HepG2 (cell line): Measurements from ENCODE around the gene EMC10. TPM values are rescaled to one million over a fixed set of nuclear protein-coding genes. Genes with fewer than 3 reads are reported as not detected.

Experiments
- BCL6 ChIP-seq: IDR thresholded peaks from 2 replicates; pipeline ENCODE4 v1.6.1; 2016; ENCODE audit warnings: missing genetic modification reagents, missing compliant biosample characterization
- CCAR2 ChIP-seq: fragments of 200-400 bp; formaldehyde crosslinking; optimal IDR thresholded peaks from 2 replicates; pipeline ENCODE3; 2018; ENCODE audit warnings: low read depth, mild to moderate bottlenecking, low read length, moderate library complexity
- CREM ChIP-seq, 2 experiments: sonication (generic) in 1 of 2; formaldehyde crosslinking in 1 of 2; IDR thresholded peaks; 2 replicates each; pipeline versions ENCODE4 v1.4.0 to v1.6.1; 2016 to 2020; ENCODE audit warnings: antibody characterized with exemption in 1 of 2, mild to moderate bottlenecking in 1 of 2, missing genetic modification reagents in 1 of 2
- FOXA1 ChIP-seq, 2 experiments: fragments of 450-650 bp in 1 of 2; sonication (generic) in 1 of 2; formaldehyde crosslinking in 1 of 2; IDR thresholded peaks; 2 replicates each; pipeline versions ENCODE4 v1.4.0 to v1.6.1; 2016 to 2020; ENCODE audit warnings: missing genetic modification reagents in 1 of 2
- HDAC2 ChIP-seq: sonication (generic); formaldehyde crosslinking; IDR thresholded peaks from 2 replicates; pipeline ENCODE4 v1.4.0; 2020; ENCODE audit warnings: missing genetic modification reagents
- SP5 ChIP-seq: IDR thresholded peaks from 2 replicates; pipeline ENCODE4 v1.6.1; 2016; ENCODE audit warnings: low read depth, borderline replicate concordance
- TAF1 ChIP-seq: sonication (generic); formaldehyde crosslinking; IDR thresholded peaks from 2 replicates; pipeline ENCODE4 v1.4.0; 2020; ENCODE audit warnings: missing genetic modification reagents
- XBP1 ChIP-seq: sonication (generic); formaldehyde crosslinking; IDR thresholded peaks from 2 replicates; pipeline ENCODE4 v1.5.0; 2020; ENCODE audit warnings: missing genetic modification reagents
- ZMYM2 ChIP-seq: sonication (generic); formaldehyde crosslinking; IDR thresholded peaks from 2 replicates; pipeline ENCODE4 v1.8.0; 2022; ENCODE audit warnings: mild to moderate bottlenecking, missing genetic modification reagents
- ZNF232 ChIP-seq: sonication (generic); formaldehyde crosslinking; IDR thresholded peaks from 2 replicates; pipeline ENCODE4 v1.4.0; 2020; ENCODE audit warnings: missing genetic modification reagents, borderline replicate concordance
- ZNF431 ChIP-seq: sonication (generic); formaldehyde crosslinking; IDR thresholded peaks from 2 replicates; pipeline ENCODE4 v1.9.0; 2022; ENCODE audit warnings: missing genetic modification reagents, low read depth, mild to moderate bottlenecking, borderline replicate concordance
- ZNF446 ChIP-seq: sonication (generic); formaldehyde crosslinking; IDR thresholded peaks from 2 replicates; pipeline ENCODE4 v1.5.0; 2020; ENCODE audit warnings: mild to moderate bottlenecking, missing genetic modification reagents
- ZNF891 ChIP-seq: sonication (generic); formaldehyde crosslinking; IDR thresholded peaks from 2 replicates; pipeline ENCODE4 v1.5.0; 2020; ENCODE audit warnings: mild to moderate bottlenecking, missing genetic modification reagents
- polyA plus RNA-seq, 8 experiments: library from polyadenylated mRNA; depleted of rRNA in 3 of 8; stranded (reverse) in 7 of 8; unstranded in 1 of 8; fragments of >200 nt; fragmentation: Illumina TruSeq in 4 of 8; extraction: Trizol in 4 of 8; gene quantifications; 2 replicates each; pipeline versions ENCODE4 v1.2.1 to v1.2.3, GENCODE V29; 2011 to 2016; ENCODE audit warnings: low read depth in 4 of 8, missing spikeins in 1 of 8, mixed read lengths in 1 of 8; ENCODE audit not compliant: insufficient read depth in 1 of 8
- total RNA-seq, 5 experiments: library from RNA; depleted of rRNA; stranded (reverse); fragments of >200 nt; fragmentation: Illumina TruSeq; extraction: Trizol; gene quantifications; 2 replicates each; pipeline ENCODE4 v1.2.3, GENCODE V29; 2016; ENCODE audit warnings: low read depth in 1 of 5
- TF ChIP-seq, protein P1 (sequence below): sonication (generic); formaldehyde crosslinking; conservative IDR thresholded peaks from 2 replicates; pipeline ENCODE4 v1.8.0; 2022; ENCODE audit warnings: mild to moderate bottlenecking, moderate library complexity, missing genetic modification reagents
- TF ChIP-seq, protein P2 (sequence below): IDR thresholded peaks from 2 replicates; pipeline ENCODE4 v1.6.1; 2016; ENCODE audit warnings: mild to moderate bottlenecking
- TF ChIP-seq, protein P3 (sequence below): sonication (generic); formaldehyde crosslinking; IDR thresholded peaks from 2 replicates; pipeline ENCODE4 v1.4.0; 2020; ENCODE audit warnings: low read depth, mild to moderate bottlenecking, missing genetic modification reagents
- TF ChIP-seq, protein P4 (sequence below): sonication (generic); formaldehyde crosslinking; IDR thresholded peaks from 2 replicates; pipeline ENCODE4 v1.4.0; 2020; ENCODE audit warnings: missing genetic modification reagents
- TF ChIP-seq, protein P5 (sequence below): sonication (generic); formaldehyde crosslinking; conservative IDR thresholded peaks from 2 replicates; pipeline ENCODE4 v1.5.0; 2020; ENCODE audit warnings: missing genetic modification reagents

EMC10 gene
- total and polyA plus RNA-seq, 2 of the 13 experiments (the other 11 are each of a cell fraction or from before 2014, with no cell fraction given): not detected

DNA sequence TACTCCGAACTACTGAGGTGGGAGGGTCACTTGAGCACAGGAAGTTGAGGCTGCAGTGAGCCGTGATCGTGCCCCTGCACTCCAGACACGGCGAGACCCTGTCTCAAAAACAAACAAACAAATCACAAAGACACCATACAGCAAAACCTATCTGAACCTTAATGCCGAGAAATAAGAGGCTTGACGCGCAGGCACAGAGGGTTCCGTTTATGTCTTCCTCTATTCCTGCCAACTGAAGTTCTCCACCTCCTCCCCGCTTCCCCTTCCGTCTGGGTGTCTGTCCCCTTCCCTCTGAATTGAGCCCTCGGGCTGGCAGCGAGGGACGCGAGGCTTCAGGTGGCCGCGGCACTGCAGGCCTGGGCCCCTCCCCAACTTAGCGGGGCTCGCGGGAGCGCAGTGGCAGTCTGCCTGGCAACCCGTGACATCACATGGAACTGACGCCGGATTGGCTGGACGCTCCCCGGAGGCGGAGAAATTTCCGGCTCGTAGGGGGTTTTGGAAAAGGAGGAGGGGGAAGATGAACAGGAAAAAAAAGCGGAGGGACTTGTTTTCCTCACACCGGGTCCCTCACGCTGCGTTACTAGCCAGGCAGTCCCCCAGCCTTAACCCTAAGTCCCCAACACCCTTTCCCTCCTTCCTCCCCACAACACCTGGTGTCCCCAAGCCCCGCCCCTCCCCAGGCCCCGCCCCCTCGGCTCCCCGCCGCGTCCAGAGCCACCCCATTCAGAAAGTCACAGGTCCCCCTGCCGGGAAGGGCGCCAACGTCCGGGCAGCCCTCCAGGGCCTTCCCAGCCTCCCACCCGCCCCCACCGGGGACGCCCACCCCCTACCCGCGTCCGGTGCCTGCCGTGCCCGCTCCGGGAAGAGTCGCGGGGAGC lies 44.7 kb upstream of the EMC10 start (continued):
- peak; percentile 92 for TF ChIP-seq CREM (IDR thresholded peaks at IDR 0.05)
- TF ChIP-seq CREM (CRISPR knock-in tag; IDR thresholded peaks at IDR 0.05): peak; percentile 58; the same call in 1 of the 2 replicates
- TF ChIP-seq BCL6 (CRISPR knock-in tag): no peak
- peak; percentile 57 for TF ChIP-seq SP5 (CRISPR knock-in tag)
- no peak for TF ChIP-seq ZNF431
- TF ChIP-seq XBP1: no peak
- no peak for TF ChIP-seq FOXA1 (IDR thresholded peaks at IDR 0.05)
- no peak for TF ChIP-seq FOXA1 (CRISPR knock-in tag; IDR thresholded peaks at IDR 0.05)
- TF ChIP-seq, protein P1, sequence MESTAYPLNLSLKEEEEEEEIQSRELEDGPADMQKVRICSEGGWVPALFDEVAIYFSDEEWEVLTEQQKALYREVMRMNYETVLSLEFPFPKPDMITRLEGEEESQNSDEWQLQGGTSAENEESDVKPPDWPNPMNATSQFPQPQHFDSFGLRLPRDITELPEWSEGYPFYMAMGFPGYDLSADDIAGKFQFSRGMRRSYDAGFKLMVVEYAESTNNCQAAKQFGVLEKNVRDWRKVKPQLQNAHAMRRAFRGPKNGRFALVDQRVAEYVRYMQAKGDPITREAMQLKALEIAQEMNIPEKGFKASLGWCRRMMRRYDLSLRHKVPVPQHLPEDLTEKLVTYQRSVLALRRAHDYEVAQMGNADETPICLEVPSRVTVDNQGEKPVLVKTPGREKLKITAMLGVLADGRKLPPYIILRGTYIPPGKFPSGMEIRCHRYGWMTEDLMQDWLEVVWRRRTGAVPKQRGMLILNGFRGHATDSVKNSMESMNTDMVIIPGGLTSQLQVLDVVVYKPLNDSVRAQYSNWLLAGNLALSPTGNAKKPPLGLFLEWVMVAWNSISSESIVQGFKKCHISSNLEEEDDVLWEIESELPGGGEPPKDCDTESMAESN (CRISPR knock-in tag): no peak
- TF ChIP-seq, protein P2, sequence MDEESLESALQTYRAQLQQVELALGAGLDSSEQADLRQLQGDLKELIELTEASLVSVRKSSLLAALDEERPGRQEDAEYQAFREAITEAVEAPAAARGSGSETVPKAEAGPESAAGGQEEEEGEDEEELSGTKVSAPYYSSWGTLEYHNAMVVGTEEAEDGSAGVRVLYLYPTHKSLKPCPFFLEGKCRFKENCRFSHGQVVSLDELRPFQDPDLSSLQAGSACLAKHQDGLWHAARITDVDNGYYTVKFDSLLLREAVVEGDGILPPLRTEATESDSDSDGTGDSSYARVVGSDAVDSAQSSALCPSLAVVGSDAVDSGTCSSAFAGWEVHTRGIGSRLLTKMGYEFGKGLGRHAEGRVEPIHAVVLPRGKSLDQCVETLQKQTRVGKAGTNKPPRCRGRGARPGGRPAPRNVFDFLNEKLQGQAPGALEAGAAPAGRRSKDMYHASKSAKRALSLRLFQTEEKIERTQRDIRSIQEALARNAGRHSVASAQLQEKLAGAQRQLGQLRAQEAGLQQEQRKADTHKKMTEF (CRISPR knock-in tag): peak; percentile 30; the same call in 1 of the 2 replicates
- TF ChIP-seq TAF1: peak; percentile 25; the same call in 1 of the 2 replicates
- TF ChIP-seq ZNF232 (CRISPR knock-in tag): 0 out of 2 replicates have a peak, but pooled peaks have one; percentile 13
- no peak for TF ChIP-seq ZMYM2 (CRISPR knock-in tag)
- TF ChIP-seq, protein P3, sequence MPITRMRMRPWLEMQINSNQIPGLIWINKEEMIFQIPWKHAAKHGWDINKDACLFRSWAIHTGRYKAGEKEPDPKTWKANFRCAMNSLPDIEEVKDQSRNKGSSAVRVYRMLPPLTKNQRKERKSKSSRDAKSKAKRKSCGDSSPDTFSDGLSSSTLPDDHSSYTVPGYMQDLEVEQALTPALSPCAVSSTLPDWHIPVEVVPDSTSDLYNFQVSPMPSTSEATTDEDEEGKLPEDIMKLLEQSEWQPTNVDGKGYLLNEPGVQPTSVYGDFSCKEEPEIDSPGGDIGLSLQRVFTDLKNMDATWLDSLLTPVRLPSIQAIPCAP: no peak
- TF ChIP-seq, protein P4, sequence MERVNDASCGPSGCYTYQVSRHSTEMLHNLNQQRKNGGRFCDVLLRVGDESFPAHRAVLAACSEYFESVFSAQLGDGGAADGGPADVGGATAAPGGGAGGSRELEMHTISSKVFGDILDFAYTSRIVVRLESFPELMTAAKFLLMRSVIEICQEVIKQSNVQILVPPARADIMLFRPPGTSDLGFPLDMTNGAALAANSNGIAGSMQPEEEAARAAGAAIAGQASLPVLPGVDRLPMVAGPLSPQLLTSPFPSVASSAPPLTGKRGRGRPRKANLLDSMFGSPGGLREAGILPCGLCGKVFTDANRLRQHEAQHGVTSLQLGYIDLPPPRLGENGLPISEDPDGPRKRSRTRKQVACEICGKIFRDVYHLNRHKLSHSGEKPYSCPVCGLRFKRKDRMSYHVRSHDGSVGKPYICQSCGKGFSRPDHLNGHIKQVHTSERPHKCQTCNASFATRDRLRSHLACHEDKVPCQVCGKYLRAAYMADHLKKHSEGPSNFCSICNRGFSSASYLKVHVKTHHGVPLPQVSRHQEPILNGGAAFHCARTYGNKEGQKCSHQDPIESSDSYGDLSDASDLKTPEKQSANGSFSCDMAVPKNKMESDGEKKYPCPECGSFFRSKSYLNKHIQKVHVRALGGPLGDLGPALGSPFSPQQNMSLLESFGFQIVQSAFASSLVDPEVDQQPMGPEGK: peak; percentile 85
- TF ChIP-seq CCAR2: no peak
- TF ChIP-seq, protein P5, sequence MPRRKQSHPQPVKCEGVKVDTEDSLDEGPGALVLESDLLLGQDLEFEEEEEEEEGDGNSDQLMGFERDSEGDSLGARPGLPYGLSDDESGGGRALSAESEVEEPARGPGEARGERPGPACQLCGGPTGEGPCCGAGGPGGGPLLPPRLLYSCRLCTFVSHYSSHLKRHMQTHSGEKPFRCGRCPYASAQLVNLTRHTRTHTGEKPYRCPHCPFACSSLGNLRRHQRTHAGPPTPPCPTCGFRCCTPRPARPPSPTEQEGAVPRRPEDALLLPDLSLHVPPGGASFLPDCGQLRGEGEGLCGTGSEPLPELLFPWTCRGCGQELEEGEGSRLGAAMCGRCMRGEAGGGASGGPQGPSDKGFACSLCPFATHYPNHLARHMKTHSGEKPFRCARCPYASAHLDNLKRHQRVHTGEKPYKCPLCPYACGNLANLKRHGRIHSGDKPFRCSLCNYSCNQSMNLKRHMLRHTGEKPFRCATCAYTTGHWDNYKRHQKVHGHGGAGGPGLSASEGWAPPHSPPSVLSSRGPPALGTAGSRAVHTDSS (CRISPR knock-in tag): no peak
- TF ChIP-seq ZNF891 (CRISPR knock-in tag): 0 out of 2 replicates have a peak, but pooled peaks have one; percentile 28
- TF ChIP-seq HDAC2: peak; percentile 21; the same call in 1 of the 2 replicates
- TF ChIP-seq ZNF446: no peak
